GM21717 (cell line): ENCODE data around the gene PSKH1.
"Not testable (repeated sequence)": the region's sequence is repeated elsewhere in the genome, so short reads cannot be mapped to it uniquely, and the experiment has no call there.

Experiments used
- ATAC-seq: cut with Tn5 transposase; IDR thresholded peaks from one replicate; pipeline ENCODE4 v1.9.1; 2021; ENCODE audit warnings: mild to moderate bottlenecking, moderate library complexity; ENCODE audit not compliant: unreplicated experiment

The PSKH1 gene

GRCh38 chr16:67937713-67938112 is 44.7 kb downstream of the PSKH1 start:
- not testable (repeated sequence) for ATAC-seq

- ATAC-seq: no peak
Observed at GRCh38 chr16:67939507-67940445, 46.7 kb downstream of the PSKH1 start.

- no peak for ATAC-seq
Observed at GRCh38 chr16:67940446-67941089, 47.5 kb downstream of the PSKH1 start.

- no peak for ATAC-seq
Observed at GRCh38 chr16:67941469-67942199, 48.6 kb downstream of the PSKH1 start.

- no peak for ATAC-seq
Observed at GRCh38 chr16:67942200-67942509, 49.1 kb downstream of the PSKH1 start.

- no peak for ATAC-seq
Observed at GRCh38 chr16:67942510-67943255, 49.6 kb downstream of the PSKH1 start.

GRCh38 chr16:67943256-67943618 is 50.2 kb downstream of the PSKH1 start:
- no peak for ATAC-seq

- ATAC-seq: no peak
Observed at GRCh38 chr16:67943619-67944504, 50.8 kb downstream of the PSKH1 start, which contains the start of gene LCAT. Gene LCAT (minus strand): TSS chr16:67944120. CDS start chr16:67944101, 19 bp downstream.

GRCh38 chr16:67944690-67945391 is 51.8 kb downstream of the PSKH1 start:
- ATAC-seq: no peak

GRCh38 chr16:67945392-67945933 is 52.4 kb downstream of the PSKH1 start:
- ATAC-seq: no peak

GRCh38 chr16:67946128-67946569 is 53.1 kb downstream of the PSKH1 start:
- ATAC-seq: no peak

GRCh38 chr16:67946966-67947558 is 54.0 kb downstream of the PSKH1 start:
- ATAC-seq: no peak

GRCh38 chr16:67948015-67948414 is 55.0 kb downstream of the PSKH1 start:
- ATAC-seq: no peak

- ATAC-seq: no peak
Observed at GRCh38 chr16:67949645-67950044, 56.6 kb downstream of the PSKH1 start.

- ATAC-seq: no peak
Observed at GRCh38 chr16:67950335-67950843, 57.3 kb downstream of the PSKH1 start.

- no peak for ATAC-seq
Observed at GRCh38 chr16:67951485-67951884, 58.4 kb downstream of the PSKH1 start.

GRCh38 chr16:67953641-67954375 is 60.8 kb downstream of the PSKH1 start:
- no peak for ATAC-seq
